ENCODE data around the gene BTAF1. TPM values are rescaled to one million over a fixed set of nuclear protein-coding genes. Genes with fewer than 3 reads are reported as not detected.

The BTAF1 gene
- total and polyA plus RNA-seq, 10 of the 15 experiments (the other 5 are each of a cell fraction or from before 2014, with no cell fraction given), result 11.8 to 157 (median 55.5) TPM

- RAD21 ChIA-PET (ENCODE audit: unreplicated experiment), result no interaction called here
- no peak overlapping the region for H3K4me2 ChIP-seq (ENCODE audit: control insufficient read depth, insufficient read depth)
- no peak for TF ChIP-seq IKZF2 (IDR thresholded peaks at IDR 0.05)
- no peak for TF ChIP-seq RFX5 (IDR thresholded peaks at IDR 0.05; ENCODE audit: low read depth, low read length)
- no peak for TF ChIP-seq JUND (IDR thresholded peaks at IDR 0.05; ENCODE audit: low read depth, low read length)
- TF ChIP-seq PML (IDR thresholded peaks at IDR 0.05; ENCODE audit: low read length), result no peak
- TF ChIP-seq TARDBP (IDR thresholded peaks at IDR 0.05; ENCODE audit: borderline replicate concordance), result no peak
- TF ChIP-seq TAF1 (IDR thresholded peaks at IDR 0.05; ENCODE audit: borderline replicate concordance, low read depth, low read length), result no peak
- no peak for TF ChIP-seq SUZ12 (IDR thresholded peaks at IDR 0.05; ENCODE audit: unreplicated experiment)
- TF ChIP-seq ZNF24 (IDR thresholded peaks at IDR 0.05), result no peak
- TF ChIP-seq SUPT20H (IDR thresholded peaks at IDR 0.05; ENCODE audit: borderline replicate concordance, control insufficient read depth, low read depth, low read length), result no peak
- TF ChIP-seq WRNIP1 (IDR thresholded peaks at IDR 0.05; ENCODE audit: borderline replicate concordance, low read depth, low read length), result no peak
- TF ChIP-seq ATF7 (IDR thresholded peaks at IDR 0.05; ENCODE audit: low read depth), result no peak
- no peak for TF ChIP-seq CBX5 (IDR thresholded peaks at IDR 0.05; ENCODE audit: low read depth)
- TF ChIP-seq ZBTB33 (IDR thresholded peaks at IDR 0.05), result no peak
Observed at GRCh38 chr10:92011560-92012214, 88.1 kb downstream of the BTAF1 start.

More at GRCh38 chr10:92011560-92012214, 88.1 kb downstream of the BTAF1 start:
- in situ Hi-C loops (cut with MboI) (no loop called here), intact Hi-C loops (cut with micrococcal nuclease; ENCODE audit: unreplicated experiment) (no loop called here)
- no peaks in the 10 kb centered on the region for H3K27me3 ChIP-seq (replicated peaks in 1 of 2; ENCODE audit: control insufficient read depth in 2 of 2, insufficient read depth in 2 of 2, low read length in 1 of 2)
- BruUV-seq (replicated peaks), result no TSS peak
- no peaks in the 10 kb centered on the region for H3K9me3 ChIP-seq (replicated peaks; ENCODE audit: control insufficient read depth, insufficient read depth, low read length)
- SMC1A ChIA-PET (ENCODE audit: uncharacterized antibody, unreplicated experiment), result interaction anchor here (1.4 kb wide), 1 partner anchor 20 kb away, joined by 3 read pairs; no protein-coding TSS in a partner anchor
- no peaks in the 10 kb centered on the region for H3K79me2 ChIP-seq (ENCODE audit: control insufficient read depth, insufficient read depth, low read length)
- H2AFZ ChIP-seq (ENCODE audit: control insufficient read depth, low read depth, low read length), result no peak overlapping the region
- no peak for ATAC-seq
- 53% methylated on average over 2 of the region's 2 CpGs for WGBS (ENCODE audit: insufficient coverage, insufficient replicate concordance, low lambda C conversion rate, missing lambda C conversion rate)
- H3K4me1 ChIP-seq (ENCODE audit: control insufficient read depth, insufficient read depth, low read length), result no peaks in the 10 kb centered on the region
- CTCF ChIA-PET, result no interaction called here
- POLR2A ChIA-PET, result no interaction called here
- FAIRE-seq, result no peak
- no peak overlapping the region for H3K27ac ChIP-seq (ENCODE audit: control insufficient read depth, insufficient read depth)
- H4K20me1 ChIP-seq (ENCODE audit: control insufficient read depth, insufficient read depth), result no peaks in the 10 kb centered on the region; the same call in 1 of the 2 replicates
- DNase-seq (ENCODE audit: low read depth, low spot score), result no peak
- H3K9ac ChIP-seq (ENCODE audit: control insufficient read depth, insufficient read depth, low read length), result no peak overlapping the region
- peaks cover 0 to 43% of the 10 kb centered on the region in 2 experiments for H3K36me3 ChIP-seq (ENCODE audit: control insufficient read depth in 2 of 2, insufficient read depth in 2 of 2, low read length in 1 of 2)
- H3K4me3 ChIP-seq, result no peak overlapping the region

All from GM12878 (cell line).